Activated CD8-positive, alpha-beta memory T cell treated with anti-CD3 and anti-CD28 coated beads, Interleukin-2, amount 50 U/mL, for 48 hours (primary cell): ENCODE measurements around the gene C21orf58.
A peak's percentile ranks its signal among the peaks of the same experiment; 100 is the strongest.
"Not testable (repeated sequence)": the region's sequence is repeated elsewhere in the genome, so short reads cannot be mapped to it uniquely, and the experiment has no call there.

Experiments used
- DNase-seq: peaks from one replicate; pipeline ENCODE4 v3.0.0-alpha.2; 2020

C21orf58 gene

GRCh38 chr21:46323710-46324389 is at the start of gene C21orf58, which contains the start of gene PCNT:
Gene C21orf58, minus strand, starts transcription at chr21:46323870. Its CDS starts 1,132 bp downstream, at chr21:46322738.
Gene PCNT, plus strand, starts transcription at chr21:46324156. Its CDS starts 73 bp downstream, at chr21:46324229.
- DNase-seq: peak; percentile 98

DNA sequence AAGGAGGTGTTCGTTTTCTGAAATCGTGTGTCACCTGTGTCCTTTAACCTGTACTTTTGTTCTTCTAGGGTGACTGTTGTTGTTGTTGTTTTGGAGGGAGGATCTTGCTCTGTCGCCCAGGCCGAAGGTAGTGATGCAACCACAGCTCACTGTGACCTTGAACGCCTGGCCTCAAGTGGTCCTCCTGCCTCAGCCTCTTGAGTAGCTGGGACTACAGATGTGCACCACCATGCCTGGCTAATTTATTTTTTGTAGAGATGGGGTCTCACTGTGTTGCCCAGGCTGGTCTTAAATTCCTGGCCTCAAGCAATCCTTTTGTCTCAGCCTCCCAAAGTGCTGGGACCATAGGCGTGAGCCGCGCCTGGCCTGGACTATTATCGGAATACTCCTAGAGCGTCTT is 49.3 kb upstream of the C21orf58 start:
- DNase-seq: not testable (repeated sequence)

DNA sequence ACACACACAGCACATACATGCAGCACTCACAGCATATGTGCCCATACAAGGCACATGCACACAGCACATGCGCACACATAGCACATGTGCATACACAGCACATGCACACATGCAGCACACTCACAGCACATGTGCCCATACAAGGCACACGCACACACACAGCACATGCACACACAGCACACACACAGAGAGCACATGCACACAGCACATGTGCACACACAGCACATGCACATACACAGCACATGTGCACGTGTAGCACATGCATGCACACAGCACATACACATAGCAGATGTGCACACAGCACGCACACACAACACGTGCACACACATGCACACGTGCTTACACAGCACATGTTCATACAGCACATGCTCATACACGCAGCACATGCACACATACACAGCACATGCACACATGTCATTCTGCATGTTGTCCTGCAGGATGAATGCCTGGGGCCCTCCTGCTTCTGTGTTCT is 48.4 kb upstream of the C21orf58 start:
- no peak for DNase-seq

- no peak for DNase-seq
Observed at GRCh38 chr21:46371204-46372013, 47.7 kb upstream of the C21orf58 start.

DNA sequence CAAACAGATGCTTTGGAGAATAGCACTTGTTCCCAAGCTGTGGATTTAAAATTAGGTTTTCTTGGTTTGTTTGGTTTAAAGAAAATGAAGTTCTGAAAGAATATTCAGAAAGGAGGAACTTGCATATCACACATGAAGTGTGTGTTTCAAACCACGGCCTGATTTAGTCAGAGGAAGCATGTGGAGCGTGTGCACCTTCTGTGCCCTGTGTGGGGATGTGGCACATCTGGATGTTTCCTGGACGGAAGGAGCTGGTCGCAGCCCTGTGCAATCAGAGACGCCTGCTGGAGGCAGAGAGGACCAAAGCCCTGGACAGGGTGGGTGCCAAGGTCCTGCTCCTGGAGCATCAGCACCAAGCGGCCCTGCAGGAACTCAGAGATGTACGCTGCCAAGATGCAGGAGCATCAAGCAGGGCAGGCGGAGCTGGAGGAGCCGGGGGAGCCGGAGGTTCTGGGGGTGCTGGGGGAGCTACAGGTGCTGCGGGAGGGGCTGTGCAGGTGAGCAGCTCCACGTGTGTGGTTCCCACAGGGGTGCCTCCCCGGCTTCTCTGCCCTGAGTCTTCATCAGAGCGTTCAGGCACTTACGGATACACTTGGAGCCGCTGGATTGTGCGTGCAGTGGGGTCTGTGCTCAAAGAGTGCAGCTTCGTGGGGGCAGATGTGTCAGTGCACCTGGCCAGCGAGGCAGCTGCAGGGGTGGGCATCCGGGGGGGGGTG is 46.0 kb upstream of the C21orf58 start:
- DNase-seq: no peak

- peak; percentile 69 for DNase-seq
Observed at GRCh38 chr21:46368533-46369285, 45.0 kb upstream of the C21orf58 start.

DNA sequence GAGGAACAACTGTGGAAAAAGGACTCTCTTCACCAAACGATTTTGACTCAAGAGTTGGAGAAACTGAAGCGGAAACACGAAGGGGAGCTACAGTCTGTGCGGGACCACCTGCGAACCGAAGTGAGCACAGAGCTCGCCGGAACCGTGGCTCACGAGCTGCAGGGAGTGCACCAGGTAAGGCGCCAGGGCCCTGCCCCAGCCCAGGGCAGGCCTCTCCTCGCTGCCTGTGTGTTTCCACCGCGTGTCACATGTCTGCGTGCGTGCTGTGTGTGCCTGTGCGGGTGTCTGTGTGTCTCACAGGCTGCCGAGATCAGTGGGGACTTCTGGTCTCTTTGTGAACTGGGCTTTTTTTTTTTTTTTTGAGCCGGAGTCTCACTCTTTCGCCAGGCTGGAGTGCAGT is 43.3 kb upstream of the C21orf58 start:
- no peak for DNase-seq

GRCh38 chr21:46366561-46366960 is 42.9 kb upstream of the C21orf58 start:
- no peak for DNase-seq

DNA sequence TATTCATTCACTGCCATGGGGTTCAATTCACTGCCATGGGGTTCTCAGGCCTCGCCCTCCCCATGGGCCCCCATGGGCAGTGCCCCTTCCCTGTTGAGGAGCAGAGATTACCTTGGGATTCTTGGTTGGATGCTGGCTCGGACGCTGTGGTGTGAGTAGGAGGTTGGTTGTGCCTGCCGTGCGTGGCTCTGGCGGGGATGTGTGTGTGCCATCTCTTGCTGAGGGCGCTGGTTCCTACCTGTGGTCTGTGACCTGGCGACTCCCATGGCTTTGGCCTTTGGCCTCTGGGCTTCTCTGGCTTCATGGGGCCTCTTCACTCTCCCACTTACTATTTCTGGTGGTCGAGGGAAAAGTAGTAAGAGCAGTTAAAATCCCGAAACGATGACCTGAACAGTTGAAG is 42.4 kb upstream of the C21orf58 start:
- no peak for DNase-seq

GRCh38 chr21:46363698-46364097 is 40.0 kb upstream of the C21orf58 start:
- no peak for DNase-seq

GRCh38 chr21:46362946-46363345 is 39.3 kb upstream of the C21orf58 start:
- DNase-seq: no peak

DNA sequence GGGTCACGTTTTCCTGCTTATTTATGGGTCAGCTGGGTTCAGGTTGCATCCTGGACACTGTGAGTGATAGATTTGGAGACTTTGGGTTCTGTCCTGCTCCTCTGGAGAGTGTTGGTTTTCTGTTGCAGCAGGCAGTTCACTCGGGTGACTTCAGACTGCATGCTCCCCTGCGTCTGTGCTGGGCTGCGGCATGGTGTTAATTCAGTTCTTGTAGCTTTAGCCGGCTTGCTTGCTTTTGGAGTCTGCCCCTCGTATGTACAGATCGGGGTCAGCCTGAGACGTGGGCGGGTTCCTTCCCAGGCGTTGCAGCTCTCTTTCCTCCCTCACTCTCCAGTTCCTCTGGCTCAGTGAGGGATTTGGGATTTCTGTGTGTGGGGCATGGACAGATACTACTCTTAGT is 38.3 kb upstream of the C21orf58 start:
- no peak for DNase-seq

DNA sequence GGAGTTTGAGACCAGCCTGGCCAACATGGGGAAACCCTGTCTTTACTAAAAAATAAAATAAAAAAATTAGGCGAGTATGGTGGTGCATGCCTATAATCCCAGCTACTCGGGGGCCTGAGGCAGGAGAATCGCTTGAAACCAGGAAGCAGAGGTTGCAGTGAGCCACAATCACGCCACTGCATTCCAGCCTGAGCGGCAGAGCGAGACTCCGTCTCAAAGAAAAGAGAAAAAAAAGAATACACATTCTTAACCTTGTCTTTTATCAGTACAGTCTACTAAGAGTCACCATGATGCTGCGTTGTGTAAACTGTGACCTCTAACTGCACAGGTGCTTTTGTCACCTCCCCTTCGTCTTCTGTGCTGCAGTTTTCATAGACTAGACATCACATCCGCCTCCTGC is 37.5 kb upstream of the C21orf58 start:
- DNase-seq: no peak

DNA sequence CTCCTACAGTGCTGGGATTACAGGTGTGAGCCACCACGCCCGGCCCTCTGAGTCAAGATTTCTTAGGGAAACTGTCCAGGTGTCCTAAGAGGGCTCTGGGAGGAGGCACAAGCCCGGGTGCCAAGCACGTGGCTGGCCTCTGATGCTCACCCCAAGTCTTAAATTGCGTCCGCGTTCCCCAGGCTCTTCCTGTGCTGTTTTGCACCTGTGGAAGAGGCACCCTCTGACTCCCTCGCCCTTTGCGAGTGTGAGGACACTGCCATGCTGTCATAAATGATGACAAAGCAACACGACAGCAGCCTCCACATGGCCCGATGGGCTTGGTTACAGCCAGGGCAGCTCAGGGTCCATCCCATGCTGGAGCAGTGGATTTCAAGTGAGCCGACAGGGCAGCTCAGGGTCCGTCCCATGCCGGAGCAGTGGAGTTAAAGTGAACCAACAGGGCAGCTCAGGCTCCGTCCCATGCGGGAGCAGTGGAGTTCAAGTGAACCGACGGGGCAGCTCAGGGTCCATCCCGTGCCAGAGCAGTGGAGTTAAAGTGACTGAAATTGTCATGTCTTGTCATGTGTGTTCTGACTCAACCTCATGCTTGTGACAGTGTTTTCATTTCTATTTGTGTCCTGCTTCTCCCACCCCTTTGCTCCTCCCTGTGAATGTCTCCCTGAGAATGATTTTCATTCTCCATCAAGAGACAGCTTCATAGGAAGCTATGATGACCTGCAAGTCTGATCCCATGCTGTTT is 34.2 kb upstream of the C21orf58 start:
- no peak for DNase-seq

DNA sequence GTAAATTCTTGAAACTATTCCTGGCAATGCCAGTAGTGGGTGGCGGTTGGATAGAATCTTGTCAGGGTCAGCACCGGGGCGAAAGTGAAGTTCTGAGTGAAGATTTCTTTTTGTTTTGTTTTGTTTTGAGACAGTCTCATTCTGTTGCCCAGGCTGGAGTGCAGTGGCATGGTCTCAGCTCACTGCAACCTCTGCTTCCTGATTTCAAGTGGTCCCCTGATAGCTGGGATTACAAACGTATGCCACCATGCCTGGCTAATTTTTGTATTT is 33.6 kb upstream of the C21orf58 start:
- DNase-seq: no peak

GRCh38 chr21:46356494-46357334 is 33.0 kb upstream of the C21orf58 start:
- DNase-seq: no peak

DNA sequence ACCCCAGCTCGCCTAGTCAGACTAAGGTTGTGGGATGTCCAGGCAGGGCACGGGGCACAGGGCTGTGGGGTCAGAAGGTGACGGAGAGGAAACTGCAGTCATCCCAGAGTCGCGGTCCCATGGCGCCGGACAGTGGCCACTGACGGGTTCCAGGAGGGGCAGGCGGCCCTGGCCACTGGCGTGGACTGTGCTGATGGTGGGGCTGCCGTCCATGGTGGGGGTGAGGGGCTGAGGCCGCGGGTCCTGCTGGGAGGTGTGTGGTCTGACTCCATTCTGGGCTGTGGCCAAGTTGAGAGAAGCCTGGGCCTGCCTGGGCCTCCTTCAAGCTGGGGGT is 32.3 kb upstream of the C21orf58 start:
- DNase-seq: no peak

DNA sequence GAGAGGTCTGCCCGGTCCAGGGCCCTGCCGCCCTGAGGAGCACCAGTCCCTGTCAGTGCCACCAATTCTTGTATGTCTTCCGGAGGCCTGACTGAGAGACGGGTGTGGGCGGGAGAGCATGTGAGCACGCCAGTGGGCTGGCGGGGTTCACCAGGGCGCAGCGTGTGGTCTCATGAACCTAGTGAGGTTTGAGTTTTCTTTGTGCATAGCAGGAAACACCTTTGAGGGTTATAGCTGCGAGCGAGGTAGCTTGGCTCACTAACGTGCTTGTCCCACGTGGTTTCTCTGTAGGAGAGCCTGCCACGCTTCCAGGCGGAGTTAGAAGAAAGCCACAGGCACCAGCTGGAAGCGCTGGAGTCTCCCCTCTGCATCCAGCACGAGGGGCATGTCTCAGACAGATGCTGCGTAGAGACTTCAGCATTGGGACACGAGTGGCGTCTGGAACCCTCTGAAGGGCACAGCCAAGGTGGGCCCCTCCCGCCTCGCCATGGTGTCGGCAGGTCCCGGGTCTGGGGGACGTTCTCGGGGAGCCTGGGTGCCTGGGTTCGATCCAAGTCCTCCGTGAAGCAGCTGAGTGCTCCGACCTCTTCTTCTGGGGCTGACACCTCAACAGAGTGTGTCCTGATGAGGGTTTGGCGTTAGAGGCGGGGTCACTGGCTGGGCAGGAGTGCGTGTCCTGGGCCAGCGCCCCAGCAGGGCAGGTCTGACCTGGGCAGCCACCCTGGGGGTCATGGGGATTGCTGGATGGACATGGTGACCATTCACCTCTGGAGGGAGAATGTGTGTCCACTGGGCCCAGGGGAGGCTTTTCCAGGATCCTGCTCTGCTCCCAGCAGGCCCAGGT is 31.7 kb upstream of the C21orf58 start:
- DNase-seq: no peak

- DNase-seq: no peak
Observed at GRCh38 chr21:46354518-46354917, 30.8 kb upstream of the C21orf58 start.

DNA sequence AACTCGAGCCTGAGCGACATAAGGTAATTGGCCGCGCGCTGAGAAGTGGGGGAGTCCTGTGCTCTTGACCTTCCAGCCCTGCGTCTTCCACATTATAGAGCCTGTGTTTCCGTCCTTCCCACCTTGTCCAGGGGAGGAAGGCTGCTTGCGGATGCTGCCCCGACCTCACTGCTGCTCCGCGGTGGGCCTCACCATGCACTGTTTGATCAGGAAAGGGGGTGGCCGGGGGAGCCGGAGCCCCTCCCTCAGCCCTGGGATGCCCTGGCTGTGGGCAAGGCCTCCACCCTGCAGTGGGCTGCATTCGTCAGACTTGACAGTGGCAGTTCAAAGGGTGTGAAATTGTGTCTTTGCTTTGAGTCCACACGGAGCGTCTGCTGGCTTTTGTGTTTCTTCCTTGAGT is 30.4 kb upstream of the C21orf58 start:
- no peak for DNase-seq

GRCh38 chr21:46352913-46353312 is 29.2 kb upstream of the C21orf58 start:
- no peak for DNase-seq
